Neural crest cell (in vitro differentiated cells): ENCODE measurements around the gene RTN3. TPM values are rescaled to one million over a fixed set of nuclear protein-coding genes. Genes with fewer than 3 reads are reported as not detected.

ENCODE experiments used
- DNase-seq: peaks from one replicate; pipeline ENCODE4 v3.0.0; 2021; ENCODE audit warnings: low read depth, mixed read lengths, low spot score
- H3K27ac Mint-ChIP-seq: one replicate; pipeline ENCODE4 v1.8.0; 2021; ENCODE audit warnings: mild to moderate bottlenecking, mixed read lengths; ENCODE audit not compliant: unreplicated experiment
- H3K27me3 Mint-ChIP-seq: 2 replicates; pipeline ENCODE4 v1.8.0; 2021; ENCODE audit warnings: low read depth, mild to moderate bottlenecking, mixed read lengths
- H3K36me3 Mint-ChIP-seq: 2 replicates; pipeline ENCODE4 v1.8.0; 2021; ENCODE audit warnings: low read depth, mild to moderate bottlenecking, mixed read lengths
- H3K4me1 Mint-ChIP-seq: 2 replicates; pipeline ENCODE4 v1.8.0; 2021; ENCODE audit warnings: mixed read lengths
- H3K4me3 Mint-ChIP-seq: one replicate; pipeline ENCODE4 v1.8.0; 2021; ENCODE audit warnings: mild to moderate bottlenecking, mixed read lengths
- H3K9me3 Mint-ChIP-seq: 2 replicates; pipeline ENCODE4 v1.8.0; 2021; ENCODE audit warnings: mixed read lengths
- CTCF ChIP-seq: fragments of 200-600 bp; sonication (generic); conservative IDR thresholded peaks from 2 replicates; pipeline ENCODE4 v1.5.0; 2021; ENCODE audit warnings: antibody characterized with exemption, mild to moderate bottlenecking
- total RNA-seq: library from RNA; stranded (reverse); gene quantifications from 2 replicates; pipeline ENCODE4 v1.2.1, GENCODE V29; 2021

Gene RTN3
- total RNA-seq, 1 donor from 2014 or later: 136 TPM

- H3K9me3 Mint-ChIP-seq: no peaks in the 10 kb centered on the region
- H3K4me3 Mint-ChIP-seq: no peak overlapping the region
- TF ChIP-seq CTCF: no peak
- no peak overlapping the region for H3K27ac Mint-ChIP-seq
- H3K27me3 Mint-ChIP-seq: no peaks in the 10 kb centered on the region
- H3K4me1 Mint-ChIP-seq: peaks cover 10% of the 10 kb centered on the region
- H3K36me3 Mint-ChIP-seq: peaks cover 10% of the 10 kb centered on the region
- DNase-seq: no peak
Observed at GRCh38 chr11:63749624-63750023, 68.3 kb downstream of the RTN3 start.

- Mint-ChIP-seq H3K36me3 (peaks cover 13% of the 10 kb centered on the region), H3K4me3 (no peak overlapping the region), H3K27me3 (peaks cover 6% of the 10 kb centered on the region), H3K9me3 (no peaks in the 10 kb centered on the region), H3K4me1 (peaks cover 13% of the 10 kb centered on the region), H3K27ac (no peak overlapping the region)
- TF ChIP-seq CTCF: no peak
- no peak for DNase-seq
Observed at GRCh38 chr11:63756919-63757761, 75.8 kb downstream of the RTN3 start.

GRCh38 chr11:63760487-63761079 is 79.3 kb downstream of the RTN3 start:
- Mint-ChIP-seq H3K9me3 (no peaks in the 10 kb centered on the region), H3K27ac (no peak overlapping the region), H3K27me3 (peaks cover 8% of the 10 kb centered on the region), H3K36me3 (peaks cover 6% of the 10 kb centered on the region), H3K4me3 (peak overlapping the region; percentile 83), H3K4me1 (peaks cover 22% of the 10 kb centered on the region)
- no peak for DNase-seq
- no peak for TF ChIP-seq CTCF

GRCh38 chr11:63761188-63761587 is 79.9 kb downstream of the RTN3 start:
- no peaks in the 10 kb centered on the region for H3K9me3 Mint-ChIP-seq
- peaks cover 8% of the 10 kb centered on the region for H3K27me3 Mint-ChIP-seq
- peak; percentile 4 for DNase-seq
- TF ChIP-seq CTCF: no peak
- H3K27ac Mint-ChIP-seq: no peak overlapping the region
- peaks cover 6% of the 10 kb centered on the region for H3K36me3 Mint-ChIP-seq
- peak overlapping the region; percentile 83 for H3K4me3 Mint-ChIP-seq
- H3K4me1 Mint-ChIP-seq: peaks cover 25% of the 10 kb centered on the region

GRCh38 chr11:63761931-63762653 is 80.8 kb downstream of the RTN3 start:
- H3K27ac Mint-ChIP-seq: peak overlapping the region; percentile 29
- peaks cover 8% of the 10 kb centered on the region for H3K27me3 Mint-ChIP-seq
- no peaks in the 10 kb centered on the region for H3K9me3 Mint-ChIP-seq
- TF ChIP-seq CTCF: no peak
- peaks cover 6% of the 10 kb centered on the region for H3K36me3 Mint-ChIP-seq
- H3K4me1 Mint-ChIP-seq: peaks cover 34% of the 10 kb centered on the region
- DNase-seq: peak; percentile 47
- peak overlapping the region; percentile 83 for H3K4me3 Mint-ChIP-seq
